Activated naive CD4-positive, alpha-beta T cell treated with anti-CD3 and anti-CD28 coated beads, Interleukin-2, amount 10 ng/mL, durations not matched to agents 5 hours and 36 hours (primary cell): ENCODE measurements around the gene PPFIA4. TPM values are rescaled to one million over a fixed set of nuclear protein-coding genes. Genes with fewer than 3 reads are reported as not detected.

Experiments used
- total RNA-seq, 2 experiments: library from RNA; stranded (reverse); gene quantifications; one replicate each; pipeline ENCODE4 v1.2.3, GENCODE V29; 2021

PPFIA4 gene
- 10 to 100 TPM; 45.8 to 46.9 TPM for total RNA-seq

GRCh38 chr1:203026031-203026665, at the start of gene PPFIA4:
TSS of gene PPFIA4 (plus strand) at chr1:203026491. CDS start at chr1:203039009, 12,518 bp downstream.

GRCh38 chr1:203006948-203007871, 19.1 kb upstream of the PPFIA4 start, which contains the start of gene TMEM183A:
TSS of gene TMEM183A (plus strand) at chr1:203007374. CDS start at chr1:203007466, 92 bp downstream.

GRCh38 chr1:203085528-203086406, 59.5 kb downstream of the PPFIA4 start, which contains the start of gene MYOG:
TSS of gene MYOG (minus strand) at chr1:203086012. CDS start at chr1:203085961, 51 bp downstream.

GRCh38 chr1:203127666-203128430, 101.6 kb downstream of the PPFIA4 start, which contains the start of gene ADORA1:
TSS of gene ADORA1 (plus strand) at chr1:203127726. CDS start at chr1:203128842, 1,116 bp downstream.

Other genes with a start within 250 kb of the PPFIA4 start
- 10 to 100 TPM; 55.2 to 66.6 TPM for gene KDM5B, start 218.1 kb upstream of the PPFIA4 start, total RNA-seq
- 1 to 10 TPM in 1 of 2 experiments, under 1 TPM in 1; 0.79 to 1.8 TPM for gene PCAT6, start 215.5 kb upstream of the PPFIA4 start, total RNA-seq
- gene RABIF, start 137.3 kb upstream of the PPFIA4 start, total RNA-seq: 10 to 100 TPM; 13.7 to 14.5 TPM
- 10 to 100 TPM; 22.6 to 26.2 TPM for gene KLHL12, start 99.3 kb upstream of the PPFIA4 start, total RNA-seq
- gene ADIPOR1, start 68.2 kb upstream of the PPFIA4 start, total RNA-seq: 10 to 100 TPM; 50.6 to 57.0 TPM
- 10 to 100 TPM; 22.8 to 23.6 TPM for gene CYB5R1, start 59.2 kb upstream of the PPFIA4 start, total RNA-seq
- 10 to 100 TPM; 62.5 to 68.8 TPM for gene TMEM183A, start 19.1 kb upstream of the PPFIA4 start, total RNA-seq
- not detected for gene MYOG, start 59.5 kb downstream of the PPFIA4 start, total RNA-seq
- gene ADORA1, start 101.2 kb downstream of the PPFIA4 start, total RNA-seq: not detected
- gene MYBPH, start 149.3 kb downstream of the PPFIA4 start, total RNA-seq: not detected
- gene CHI3L1, start 160.2 kb downstream of the PPFIA4 start, total RNA-seq: not detected
- under 1 TPM; 0.19 to 0.81 TPM for gene CHIT1, start 203.2 kb downstream of the PPFIA4 start, total RNA-seq